Endothelial cell of umbilical vein (primary cell): ENCODE measurements around the gene ST8SIA1. TPM values are rescaled to one million over a fixed set of nuclear protein-coding genes. Genes with fewer than 3 reads are reported as not detected.

Source experiments
- BruUV-seq: library from RNA; stranded (reverse); fragments of 400-500 nt; replicated peaks from 2 replicates; lab custom pipeline; 2021; lab: Mats Ljungman, UMichigan
- CTCF ChIA-PET: fragments of 300-600, 350-600 bp; sonication (Branson Sonifier 250); formaldehyde crosslinking; loops from one replicate; lab custom pipeline; 2021; ENCODE audit warnings: antibody characterized with exemption, inconsistent platforms; lab: Charles Lee
- POLR2A ChIA-PET: fragments of 300-600, 350-600 bp; sonication (Branson Sonifier 250); formaldehyde crosslinking; loops from one replicate; lab custom pipeline; 2021; ENCODE audit warnings: antibody characterized with exemption, inconsistent platforms; lab: Charles Lee
- DNase-seq: peaks from one replicate; pipeline ENCODE4 v3.0.0-alpha.2; 2011; ENCODE audit warnings: low read depth, low spot score
- FAIRE-seq: peaks from 2 replicates; lab custom pipeline; 2011; peaks lifted over from hg19 to GRCh38; lab: Jason Lieb, UNC
- H2AFZ ChIP-seq: 2 replicates; pipeline ENCODE4 v1.6.0; 2012; ENCODE audit warnings: low read depth, low read length, control low read depth, inconsistent platforms
- H3K27ac ChIP-seq: 2 replicates; pipeline ENCODE4 v1.5.1; 2011; ENCODE audit warnings: low read depth, mild to moderate bottlenecking, control low read depth, low read length, moderate library complexity; ENCODE audit not compliant: insufficient read depth
- H3K27me3 ChIP-seq, 2 experiments: 2 replicates each; pipeline versions ENCODE4 v1.6.0 to v1.6.1; 2011; ENCODE audit warnings: low read length in 2 of 2, mixed read lengths in 1 of 2; ENCODE audit not compliant: control insufficient read depth in 2 of 2, insufficient read depth in 2 of 2
- H3K36me3 ChIP-seq, 2 experiments: 2 replicates in 1 of 2; 3 replicates in 1 of 2; pipeline ENCODE4 v1.5.1; 2011; ENCODE audit warnings: low read length in 2 of 2, mild to moderate bottlenecking in 1 of 2, moderate library complexity in 1 of 2; ENCODE audit not compliant: control insufficient read depth in 2 of 2, insufficient read depth in 2 of 2; ENCODE audit errors: extremely low read depth in 1 of 2
- H3K4me1 ChIP-seq: 3 replicates; pipeline ENCODE4 v1.5.1; 2011; ENCODE audit warnings: mild to moderate bottlenecking, low read length; ENCODE audit not compliant: control insufficient read depth, insufficient read depth; ENCODE audit errors: extremely low read depth
- H3K4me2 ChIP-seq: 2 replicates; pipeline ENCODE4 v1.6.1; 2011; ENCODE audit warnings: low read length, control low read depth, mixed read lengths; ENCODE audit not compliant: insufficient read depth
- H3K4me3 ChIP-seq, 3 experiments: fragments of 200-600 bp in 1 of 3; sonication (generic), shearing (Covaris generic) in 1 of 3; replicated peaks in 1 of 3; 2 replicates each; pipeline ENCODE4 v1.5.1; 2011 to 2016; ENCODE audit warnings: control low read depth in 3 of 3, low read length in 3 of 3, mild to moderate bottlenecking in 2 of 3, inconsistent platforms in 1 of 3, low read depth in 1 of 3, moderate library complexity in 1 of 3; ENCODE audit not compliant: insufficient read depth in 1 of 3
- H3K79me2 ChIP-seq: 2 replicates; pipeline ENCODE4 v1.6.0; 2012; ENCODE audit warnings: low read length, inconsistent platforms; ENCODE audit not compliant: control insufficient read depth, insufficient read depth
- H3K9ac ChIP-seq: replicated peaks from 2 replicates; pipeline ENCODE3; 2011; ENCODE audit warnings: low read length, control low read depth; ENCODE audit not compliant: insufficient read depth; ENCODE audit errors: extremely low read depth
- H3K9me1 ChIP-seq: replicated peaks from 3 replicates; pipeline ENCODE4 v1.6.0; 2011; ENCODE audit warnings: mild to moderate bottlenecking, low read length; ENCODE audit not compliant: control insufficient read depth, insufficient read depth; ENCODE audit errors: extremely low read depth
- H3K9me3 ChIP-seq: replicated peaks from 2 replicates; pipeline ENCODE4 v1.5.1; 2012; ENCODE audit warnings: low read length, inconsistent platforms; ENCODE audit not compliant: control insufficient read depth, insufficient read depth
- H4K20me1 ChIP-seq: replicated peaks from 2 replicates; pipeline ENCODE3; 2011; ENCODE audit warnings: mild to moderate bottlenecking, low read length; ENCODE audit not compliant: control insufficient read depth, insufficient read depth; ENCODE audit errors: extremely low read depth
- EZH2 ChIP-seq: IDR thresholded peaks from 2 replicates; pipeline ENCODE4 v1.6.1; 2012; ENCODE audit warnings: borderline replicate concordance, low read depth, mild to moderate bottlenecking, moderate library complexity, low read length, inconsistent platforms; ENCODE audit not compliant: severe bottlenecking
- FOS ChIP-seq: IDR thresholded peaks from 2 replicates; pipeline ENCODE4 v1.6.1; 2011; ENCODE audit warnings: mild to moderate bottlenecking, low read length, moderate library complexity, borderline replicate concordance; ENCODE audit not compliant: insufficient read depth
- GATA2 ChIP-seq: IDR thresholded peaks from 2 replicates; pipeline ENCODE4 v1.7.0; 2011; ENCODE audit warnings: low read depth, mild to moderate bottlenecking, moderate library complexity, mixed read lengths, low read length; ENCODE audit not compliant: insufficient read length, insufficient read depth
- JUN ChIP-seq: IDR thresholded peaks from 2 replicates; pipeline ENCODE4 v1.6.1; 2011; ENCODE audit warnings: borderline replicate concordance, low read depth; ENCODE audit not compliant: insufficient read length, insufficient read depth
- MYC ChIP-seq: IDR thresholded peaks from one replicate; pipeline ENCODE4 v1.6.1; 2011; ENCODE audit warnings: mild to moderate bottlenecking, low read depth, low read length
- POLR2A ChIP-seq: IDR thresholded peaks from 2 replicates; pipeline ENCODE4 v1.6.1; 2012; ENCODE audit warnings: low read depth, mild to moderate bottlenecking, control low read depth, low read length
- POLR2AphosphoS5 ChIP-seq: IDR thresholded peaks from 2 replicates; pipeline ENCODE4 v1.6.1; 2012; ENCODE audit warnings: low read depth, mild to moderate bottlenecking, control low read depth, low read length, moderate library complexity; ENCODE audit not compliant: insufficient read depth
- dilution Hi-C: fragments of 300-500 bp; cut with MboI; formaldehyde crosslinking; loops from one replicate; pipeline ENCODE4 v1.15.0; 2019; ENCODE audit warnings: low sequenced_read_pairs; ENCODE audit not compliant: extremely low pct_ligation_motif_present
- intact Hi-C: fragments of 100-400 bp; cut with micrococcal nuclease; formaldehyde crosslinking; loops from one replicate; pipeline ENCODE4 v1.10.0; 2022
- polyA plus RNA-seq, 4 experiments: library from polyadenylated mRNA; depleted of rRNA in 3 of 4; stranded (reverse) in 3 of 4; unstranded in 1 of 4; fragments of >200 nt; gene quantifications; 2 replicates each; pipeline versions ENCODE4 v1.2.1 to v1.2.3, GENCODE V29; 2011 to 2012; ENCODE audit warnings: missing spikeins in 1 of 4
- total RNA-seq: library from RNA; stranded (reverse); gene quantifications from 2 replicates; pipeline ENCODE4 v1.2.3, GENCODE V29; 2021
- TF ChIP-seq, protein P1 (sequence below): IDR thresholded peaks from 2 replicates; pipeline ENCODE4 v1.6.1; 2011; ENCODE audit not compliant: insufficient read depth, insufficient read length
- TF ChIP-seq, protein P2 (sequence below), 2 donors: IDR thresholded peaks; 1 replicate in 1 of 2; 2 replicates in 1 of 2; pipeline ENCODE4 v1.5.1; 2011; ENCODE audit warnings: low read length in 2 of 2, mild to moderate bottlenecking in 2 of 2, moderate library complexity in 2 of 2, control low read depth in 1 of 2, inconsistent platforms in 1 of 2, low read depth in 1 of 2; ENCODE audit not compliant: insufficient read depth in 1 of 2; ENCODE audit errors: extremely low read depth in 1 of 2

ST8SIA1 gene
- total and polyA plus RNA-seq, 2 donors (not counting 3 experiments of a cell fraction or from before 2014, with no cell fraction given): not detected

DNA sequence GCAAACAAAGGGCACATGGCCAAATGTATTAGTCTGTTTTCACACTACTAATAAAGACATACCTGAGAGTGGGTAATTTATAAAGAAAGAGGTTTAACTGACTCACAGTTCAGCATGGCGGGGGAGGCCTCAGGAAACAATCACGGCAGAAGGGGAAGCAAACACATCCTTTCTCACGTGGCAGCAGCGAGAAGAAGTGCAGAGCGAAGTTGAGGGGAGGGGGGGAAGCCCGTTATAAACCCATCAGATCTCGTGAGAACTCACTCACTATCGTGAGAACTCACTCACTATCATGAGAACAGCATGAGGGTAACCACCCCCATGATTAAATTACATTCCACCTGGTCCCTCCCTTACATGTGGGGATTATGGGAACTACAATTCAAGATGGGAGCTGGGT lies 66.1 kb downstream of the ST8SIA1 start:
- dilution Hi-C loops: no loop called here
- TF ChIP-seq EZH2 (no peak), JUN (no peak), MYC (no peak), GATA2 (no peak), POLR2A (no peak), POLR2AphosphoS5 (no peak), FOS (no peak)
- TF ChIP-seq, protein P1, sequence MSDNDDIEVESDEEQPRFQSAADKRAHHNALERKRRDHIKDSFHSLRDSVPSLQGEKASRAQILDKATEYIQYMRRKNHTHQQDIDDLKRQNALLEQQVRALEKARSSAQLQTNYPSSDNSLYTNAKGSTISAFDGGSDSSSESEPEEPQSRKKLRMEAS: no peak
- TF ChIP-seq, protein P2, sequence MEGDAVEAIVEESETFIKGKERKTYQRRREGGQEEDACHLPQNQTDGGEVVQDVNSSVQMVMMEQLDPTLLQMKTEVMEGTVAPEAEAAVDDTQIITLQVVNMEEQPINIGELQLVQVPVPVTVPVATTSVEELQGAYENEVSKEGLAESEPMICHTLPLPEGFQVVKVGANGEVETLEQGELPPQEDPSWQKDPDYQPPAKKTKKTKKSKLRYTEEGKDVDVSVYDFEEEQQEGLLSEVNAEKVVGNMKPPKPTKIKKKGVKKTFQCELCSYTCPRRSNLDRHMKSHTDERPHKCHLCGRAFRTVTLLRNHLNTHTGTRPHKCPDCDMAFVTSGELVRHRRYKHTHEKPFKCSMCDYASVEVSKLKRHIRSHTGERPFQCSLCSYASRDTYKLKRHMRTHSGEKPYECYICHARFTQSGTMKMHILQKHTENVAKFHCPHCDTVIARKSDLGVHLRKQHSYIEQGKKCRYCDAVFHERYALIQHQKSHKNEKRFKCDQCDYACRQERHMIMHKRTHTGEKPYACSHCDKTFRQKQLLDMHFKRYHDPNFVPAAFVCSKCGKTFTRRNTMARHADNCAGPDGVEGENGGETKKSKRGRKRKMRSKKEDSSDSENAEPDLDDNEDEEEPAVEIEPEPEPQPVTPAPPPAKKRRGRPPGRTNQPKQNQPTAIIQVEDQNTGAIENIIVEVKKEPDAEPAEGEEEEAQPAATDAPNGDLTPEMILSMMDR (IDR thresholded peaks at IDR 0.05; ENCODE audit: extremely low read depth in 1 of 2, insufficient read depth in 1 of 2, low read depth in 1 of 2, low read length in 2 of 2): no peak
- Histone ChIP-seq H3K4me3 (no peak overlapping the region), H3K27ac (no peak overlapping the region), H3K27me3 (peaks cover 0 to 12% of the 10 kb centered on the region in 2 experiments), H3K9ac (no peak overlapping the region), H3K79me2 (no peaks in the 10 kb centered on the region), H3K4me1 (peaks cover 12% of the 10 kb centered on the region), H3K9me1 (no peaks in the 10 kb centered on the region), H3K36me3 (no peaks in the 10 kb centered on the region), H3K4me2 (no peak overlapping the region), H2AFZ (no peak overlapping the region), H4K20me1 (no peaks in the 10 kb centered on the region), H3K9me3 (no peaks in the 10 kb centered on the region)
- POLR2A ChIA-PET: no interaction called here
- CTCF ChIA-PET: no interaction called here
- FAIRE-seq (no peak), DNase-seq (peak; percentile 51)
- intact Hi-C loops: no loop called here
- BruUV-seq: no TSS peak
